ENCODE results near the gene GPC4. TPM values are rescaled to one million over a fixed set of nuclear protein-coding genes. Genes with fewer than 3 reads are reported as not detected.

The GPC4 gene
- total RNA-seq, 4 donors from 2014 or later = 8.5 to 17.4 (median 12.3) TPM

- Histone ChIP-seq H3K4me1 (no peaks in the 10 kb centered on the region), H3K27ac (no peak overlapping the region), H3K27me3 (no peaks in the 10 kb centered on the region), H3K4me3 (replicated peaks in 1 of 3) (no peak overlapping the region), H3K36me3 (no peaks in the 10 kb centered on the region), H3K9me3 (no peaks in the 10 kb centered on the region)
- intact Hi-C loops (cut with DNase I) = no loop called here
- WGBS, 2 donors = 89 to 94% methylated on average over 10 of the region's 10 CpGs
- no peak for DNase-seq
- TF ChIP-seq, protein P1, sequence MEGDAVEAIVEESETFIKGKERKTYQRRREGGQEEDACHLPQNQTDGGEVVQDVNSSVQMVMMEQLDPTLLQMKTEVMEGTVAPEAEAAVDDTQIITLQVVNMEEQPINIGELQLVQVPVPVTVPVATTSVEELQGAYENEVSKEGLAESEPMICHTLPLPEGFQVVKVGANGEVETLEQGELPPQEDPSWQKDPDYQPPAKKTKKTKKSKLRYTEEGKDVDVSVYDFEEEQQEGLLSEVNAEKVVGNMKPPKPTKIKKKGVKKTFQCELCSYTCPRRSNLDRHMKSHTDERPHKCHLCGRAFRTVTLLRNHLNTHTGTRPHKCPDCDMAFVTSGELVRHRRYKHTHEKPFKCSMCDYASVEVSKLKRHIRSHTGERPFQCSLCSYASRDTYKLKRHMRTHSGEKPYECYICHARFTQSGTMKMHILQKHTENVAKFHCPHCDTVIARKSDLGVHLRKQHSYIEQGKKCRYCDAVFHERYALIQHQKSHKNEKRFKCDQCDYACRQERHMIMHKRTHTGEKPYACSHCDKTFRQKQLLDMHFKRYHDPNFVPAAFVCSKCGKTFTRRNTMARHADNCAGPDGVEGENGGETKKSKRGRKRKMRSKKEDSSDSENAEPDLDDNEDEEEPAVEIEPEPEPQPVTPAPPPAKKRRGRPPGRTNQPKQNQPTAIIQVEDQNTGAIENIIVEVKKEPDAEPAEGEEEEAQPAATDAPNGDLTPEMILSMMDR (IDR thresholded peaks at IDR 0.05) = no peak
- no peak for TF ChIP-seq POLR2A (IDR thresholded peaks at IDR 0.05)
Observed at GRCh38 chrX:133302775-133303445, 112.4 kb downstream of the GPC4 start.

DNA sequence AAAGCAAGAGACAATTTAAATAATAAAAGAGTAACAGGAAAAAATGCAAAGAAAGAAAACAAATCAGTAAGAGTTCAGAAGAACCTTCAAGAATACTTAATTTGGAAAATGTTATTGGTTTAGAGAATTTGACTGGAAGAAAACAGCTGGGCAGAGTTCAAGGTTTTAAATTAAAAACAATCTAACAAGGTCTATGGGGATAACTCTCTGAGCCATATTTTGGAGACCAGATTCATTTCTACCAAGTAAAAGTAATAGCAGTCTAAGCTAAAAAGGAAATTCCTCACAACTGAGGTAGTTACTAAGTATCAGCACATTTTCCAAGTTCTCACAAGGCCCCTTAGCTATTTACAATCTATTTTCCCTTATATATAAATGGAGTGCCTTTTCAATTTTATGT, 114.7 kb downstream of the GPC4 start:
- no peak for DNase-seq
- Histone ChIP-seq H3K27me3 (no peaks in the 10 kb centered on the region), H3K9me3 (no peaks in the 10 kb centered on the region), H3K4me1 (no peaks in the 10 kb centered on the region), H3K27ac (no peak overlapping the region), H3K4me3 (replicated peaks in 1 of 3) (no peak overlapping the region), H3K36me3 (no peaks in the 10 kb centered on the region)
- intact Hi-C loops (cut with DNase I) = no loop called here
- no peak for TF ChIP-seq POLR2A (IDR thresholded peaks at IDR 0.05)
- TF ChIP-seq, protein P1 (IDR thresholded peaks at IDR 0.05) = no peak

- no peak overlapping the region for H3K27ac ChIP-seq
- TF ChIP-seq POLR2A (IDR thresholded peaks at IDR 0.05) = no peak
- TF ChIP-seq, protein P1 (IDR thresholded peaks at IDR 0.05) = no peak
- no peaks in the 10 kb centered on the region for H3K27me3 ChIP-seq
- 88% methylated on average over 1 of the region's 1 CpG for WGBS, 2 donors
- no peak for DNase-seq
- no peaks in the 10 kb centered on the region for H3K9me3 ChIP-seq
- intact Hi-C loops (cut with DNase I) = no loop called here
- no peaks in the 10 kb centered on the region for H3K4me1 ChIP-seq
- H3K36me3 ChIP-seq = no peaks in the 10 kb centered on the region
- no peak overlapping the region for H3K4me3 ChIP-seq (replicated peaks in 1 of 3)
Observed at GRCh38 chrX:133297284-133297683, 118.0 kb downstream of the GPC4 start.

- Histone ChIP-seq H3K36me3 (no peaks in the 10 kb centered on the region), H3K9me3 (no peaks in the 10 kb centered on the region), H3K4me1 (no peaks in the 10 kb centered on the region), H3K27me3 (no peaks in the 10 kb centered on the region), H3K27ac (no peak overlapping the region), H3K4me3 (replicated peaks in 1 of 3) (no peak overlapping the region)
- WGBS, 2 donors = 80% methylated on average over 1 of the region's 1 CpG
- intact Hi-C loops (cut with DNase I) = no loop called here
- TF ChIP-seq, protein P1 (IDR thresholded peaks at IDR 0.05) = no peak
- TF ChIP-seq POLR2A (IDR thresholded peaks at IDR 0.05) = no peak
- DNase-seq = no peak
Observed at GRCh38 chrX:133294126-133294525, 121.2 kb downstream of the GPC4 start.

- TF ChIP-seq, protein P1 (IDR thresholded peaks at IDR 0.05) = no peak
- TF ChIP-seq POLR2A (IDR thresholded peaks at IDR 0.05) = no peak
- no peaks in the 10 kb centered on the region for H3K4me1 ChIP-seq
- H3K4me3 ChIP-seq (replicated peaks in 1 of 3) = no peak overlapping the region
- intact Hi-C loops (cut with DNase I) = no loop called here
- no peak overlapping the region for H3K27ac ChIP-seq
- no peaks in the 10 kb centered on the region for H3K36me3 ChIP-seq
- no peaks in the 10 kb centered on the region for H3K27me3 ChIP-seq
- no peaks in the 10 kb centered on the region for H3K9me3 ChIP-seq
- 92 to 100% methylated on average over 4 of the region's 4 CpGs for WGBS, 2 donors
- DNase-seq = no peak
Observed at GRCh38 chrX:133290076-133290475, 125.2 kb downstream of the GPC4 start.

Measured in thyroid gland (tissue), 4 donors.